Measurements from ENCODE around the gene PHLDB1.
"Not testable (repeated sequence)": the region's sequence is repeated elsewhere in the genome, so short reads cannot be mapped to it uniquely, and the experiment has no call there.

The PHLDB1 gene

DNA sequence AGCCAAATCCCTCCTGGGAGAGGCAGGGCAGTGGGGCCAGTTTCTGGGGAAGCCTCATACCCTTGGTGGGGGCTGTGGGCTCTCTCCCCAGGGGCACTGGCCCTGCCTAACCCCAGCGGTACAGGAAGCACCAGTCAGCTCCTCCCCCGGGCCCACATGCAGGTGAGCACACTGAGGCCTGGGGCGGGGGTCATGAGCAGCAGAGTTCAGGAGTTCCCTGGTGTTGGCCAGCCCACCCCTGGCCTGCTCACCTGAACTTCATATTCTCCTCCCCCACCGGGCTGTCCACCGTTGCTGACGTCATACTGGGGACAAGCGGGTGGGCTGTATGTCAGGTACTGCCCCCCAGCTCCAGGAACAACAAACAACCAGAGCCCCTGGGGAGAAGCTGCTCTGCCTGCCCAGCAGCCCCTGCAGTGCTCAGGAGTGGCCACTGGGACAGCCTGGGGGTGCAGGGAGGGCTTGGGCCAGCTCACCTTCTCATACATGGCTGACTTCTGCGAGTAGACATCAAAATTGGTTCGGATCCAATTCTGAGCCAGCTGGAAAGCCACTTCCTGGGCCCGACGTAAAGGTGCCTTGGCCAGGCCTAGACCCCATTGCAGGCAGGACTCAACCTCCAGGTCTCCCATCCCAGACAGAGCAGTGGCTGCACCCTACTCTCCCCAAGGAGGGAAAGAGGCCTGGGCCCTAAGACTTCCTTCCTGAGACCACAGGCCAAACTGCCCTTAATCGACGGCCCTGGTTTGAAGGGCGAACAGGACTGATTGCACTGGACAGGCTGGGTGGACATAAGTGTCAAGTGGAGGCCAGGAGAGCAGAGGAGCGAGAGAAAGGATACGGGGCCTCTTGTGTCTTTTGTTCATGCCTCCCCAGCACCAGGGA lies 51.3 kb downstream of the PHLDB1 start:
- DNase-seq (ENCODE audit: low read depth, low spot score), result no peak

GRCh38 chr11:118659314-118659952 lies 52.0 kb downstream of the PHLDB1 start:
- DNase-seq (ENCODE audit: low read depth, low spot score), result peak; percentile 71

- no peak for DNase-seq (ENCODE audit: low read depth, low spot score)
Observed at GRCh38 chr11:118659953-118660680, 52.7 kb downstream of the PHLDB1 start.

GRCh38 chr11:118660681-118661424 lies 53.4 kb downstream of the PHLDB1 start:
- no peak for DNase-seq (ENCODE audit: low read depth, low spot score)

DNA sequence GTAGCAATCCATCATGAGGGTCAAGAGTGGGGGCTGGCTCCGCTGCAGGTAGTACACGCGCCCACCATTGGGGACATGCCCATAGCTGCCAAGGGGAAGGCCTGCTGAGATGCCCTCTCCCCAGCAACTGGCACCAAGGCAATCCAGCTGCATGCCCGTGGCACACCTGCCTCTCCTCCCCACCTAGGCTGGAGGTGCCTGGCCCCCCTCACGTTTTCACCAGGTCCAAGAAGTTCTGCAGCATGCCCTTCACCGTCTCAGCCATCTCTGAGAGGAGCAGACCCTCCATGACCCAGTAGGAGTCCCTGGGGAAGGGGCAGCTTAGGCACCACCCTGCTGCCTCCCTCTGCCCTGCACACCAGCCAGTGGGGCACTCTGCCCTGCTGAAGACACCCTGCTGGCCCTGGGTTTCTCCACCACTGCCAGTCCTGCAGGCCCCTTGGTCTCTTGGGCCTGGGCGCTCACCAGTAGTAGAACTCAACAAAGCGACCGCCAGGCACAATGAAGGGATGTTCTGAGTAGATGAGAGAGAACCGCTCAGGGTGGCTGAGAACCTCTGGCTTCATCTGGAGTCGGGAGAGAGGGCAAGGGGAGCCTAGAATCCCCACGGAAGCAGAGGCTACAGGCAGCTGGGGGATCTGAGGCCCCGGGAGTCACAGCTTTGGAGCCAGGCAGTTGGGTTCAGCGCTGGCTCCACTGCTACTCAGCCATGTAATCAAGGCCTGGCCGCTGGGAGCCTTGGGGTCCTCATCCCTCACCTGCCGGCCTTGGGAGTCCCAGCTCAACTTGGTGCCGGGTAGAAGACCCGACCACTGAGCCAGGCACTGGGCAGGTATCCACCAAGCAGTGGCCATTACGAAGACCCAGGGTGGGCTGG lies 54.2 kb downstream of the PHLDB1 start:
- no peak for DNase-seq (ENCODE audit: low read depth, low spot score)

DNA sequence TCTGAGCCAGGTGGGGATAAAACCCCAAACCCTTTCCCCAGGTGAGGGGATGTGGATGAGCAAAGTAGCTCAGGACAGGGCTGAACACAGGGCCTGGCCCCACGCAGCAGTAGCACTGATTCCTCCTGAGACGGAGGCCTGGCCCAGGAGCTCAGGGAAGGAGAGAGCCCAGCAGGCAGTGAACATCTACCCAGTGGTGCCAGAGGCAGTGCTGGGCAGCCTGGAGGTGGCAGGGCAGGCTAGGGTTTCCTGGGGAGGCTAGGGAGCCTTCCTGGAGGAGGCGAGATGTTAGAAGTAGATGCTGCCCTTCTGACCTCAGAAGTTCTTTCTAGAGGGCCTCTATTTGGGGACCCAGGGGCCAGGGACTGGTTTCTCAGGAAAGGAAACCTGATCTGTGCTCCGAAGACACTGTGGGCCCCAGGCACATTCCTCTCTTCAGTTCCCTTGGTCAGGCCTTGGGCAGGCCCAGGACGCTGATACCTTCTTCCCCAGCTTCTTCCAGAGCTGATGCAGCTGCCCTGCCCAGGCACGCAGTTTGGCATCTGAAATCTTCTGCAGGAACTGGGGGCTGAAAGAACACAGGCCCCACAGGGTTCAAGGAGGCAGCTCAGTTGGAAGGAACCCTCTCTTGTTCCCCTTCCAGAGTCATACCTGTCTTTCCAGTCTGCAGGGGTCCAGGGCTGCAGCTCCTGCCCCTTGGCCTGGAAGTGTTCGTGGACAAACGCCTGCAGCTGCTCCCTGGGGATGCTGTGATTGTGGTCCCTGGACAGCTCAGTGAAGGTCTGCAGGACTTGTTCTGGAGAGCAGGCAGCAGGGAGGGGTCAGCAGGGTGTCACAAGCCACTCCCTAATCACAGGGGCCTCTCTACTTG lies 55.2 kb downstream of the PHLDB1 start:
- DNase-seq (ENCODE audit: low read depth, low spot score), result no peak

DNA sequence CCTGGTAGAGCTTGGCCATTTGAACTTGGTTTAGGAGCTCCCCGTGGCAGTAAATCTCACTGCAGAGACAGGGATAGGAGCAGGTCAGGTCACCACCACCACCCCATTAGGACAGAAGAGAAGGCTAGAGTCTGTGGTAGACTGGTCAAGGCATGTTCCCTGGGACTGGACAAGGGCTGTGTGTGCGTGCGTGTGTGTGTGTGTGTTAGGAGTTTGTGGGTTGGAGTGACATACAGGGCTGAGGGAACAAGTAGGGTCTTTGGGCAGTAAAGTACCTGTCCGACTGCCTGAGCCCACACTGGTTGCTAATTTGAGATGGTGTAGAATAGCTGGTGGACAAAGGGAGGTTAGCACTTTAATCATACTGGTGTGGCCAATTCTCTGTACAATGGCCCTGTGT lies 56.0 kb downstream of the PHLDB1 start:
- no peak for DNase-seq (ENCODE audit: low read depth, low spot score)

DNA sequence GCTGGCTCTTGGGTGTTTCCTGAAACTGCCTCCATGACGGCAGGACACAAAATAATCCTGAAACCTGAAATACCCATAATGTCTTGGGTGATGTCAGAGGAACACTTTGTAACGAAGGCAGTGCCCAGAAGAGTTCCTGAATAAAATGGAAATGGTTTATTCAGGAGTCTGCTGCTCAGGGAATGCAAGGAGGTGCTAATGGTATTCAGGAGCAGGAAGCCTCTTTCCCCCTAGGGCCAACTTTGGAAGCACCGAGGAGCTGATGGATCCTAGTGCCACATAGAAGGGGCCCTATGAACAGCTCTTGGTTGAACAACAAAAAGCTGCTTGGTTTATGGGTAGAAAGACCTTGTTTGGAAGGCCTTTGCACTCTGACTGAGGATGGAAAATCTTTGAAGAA lies 56.5 kb downstream of the PHLDB1 start:
- DNase-seq (ENCODE audit: low read depth, low spot score), result no peak

DNA sequence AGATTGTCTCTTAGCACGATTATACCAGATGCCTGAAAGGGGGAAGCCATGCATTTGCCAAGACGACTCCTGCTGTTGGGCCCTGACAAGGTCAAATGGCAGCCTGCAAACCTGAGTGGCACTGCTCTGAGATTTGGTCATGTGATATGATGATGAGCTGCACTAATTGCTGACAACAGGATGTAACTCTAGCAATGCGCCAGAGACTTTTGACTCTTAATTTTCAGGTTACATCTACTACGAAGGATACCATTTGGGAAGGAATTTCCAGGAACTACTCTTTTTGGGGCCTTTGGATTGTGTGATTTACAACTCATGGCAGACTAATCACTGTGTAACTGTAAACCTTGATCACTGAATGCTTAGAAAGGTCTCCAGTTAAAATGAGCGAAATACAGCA lies 59.0 kb downstream of the PHLDB1 start:
- no peak for DNase-seq (ENCODE audit: low read depth, low spot score)

DNA sequence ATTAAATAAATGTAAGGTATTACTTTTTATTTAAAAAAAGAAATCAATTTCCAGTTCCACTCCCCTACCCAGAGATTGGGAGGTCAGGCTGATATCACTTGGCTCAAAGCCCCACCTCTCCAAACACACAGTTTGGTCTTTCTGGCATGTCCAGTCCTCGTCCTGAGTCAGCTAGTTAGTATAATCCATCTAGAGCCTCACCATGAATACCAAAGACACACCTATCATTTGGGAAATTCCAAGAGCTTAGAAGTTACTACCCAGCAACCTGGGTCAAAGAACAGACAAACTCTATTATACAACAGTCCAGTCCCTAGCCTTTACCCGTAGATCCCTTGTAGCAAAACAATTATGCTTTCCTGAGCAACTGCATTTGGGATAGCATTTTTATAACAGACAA lies 62.6 kb downstream of the PHLDB1 start:
- DNase-seq (ENCODE audit: low read depth, low spot score), result no peak

- no peak for DNase-seq (ENCODE audit: low read depth, low spot score)
Observed at GRCh38 chr11:118671254-118671653, 63.8 kb downstream of the PHLDB1 start.

- DNase-seq (ENCODE audit: low read depth, low spot score), result no peak
Observed at GRCh38 chr11:118672846-118673245, 65.4 kb downstream of the PHLDB1 start.

GRCh38 chr11:118673361-118674081 lies 66.1 kb downstream of the PHLDB1 start:
- no peak for DNase-seq (ENCODE audit: low read depth, low spot score)

- DNase-seq (ENCODE audit: low read depth, low spot score), result no peak
Observed at GRCh38 chr11:118674082-118674435, 66.6 kb downstream of the PHLDB1 start.

DNA sequence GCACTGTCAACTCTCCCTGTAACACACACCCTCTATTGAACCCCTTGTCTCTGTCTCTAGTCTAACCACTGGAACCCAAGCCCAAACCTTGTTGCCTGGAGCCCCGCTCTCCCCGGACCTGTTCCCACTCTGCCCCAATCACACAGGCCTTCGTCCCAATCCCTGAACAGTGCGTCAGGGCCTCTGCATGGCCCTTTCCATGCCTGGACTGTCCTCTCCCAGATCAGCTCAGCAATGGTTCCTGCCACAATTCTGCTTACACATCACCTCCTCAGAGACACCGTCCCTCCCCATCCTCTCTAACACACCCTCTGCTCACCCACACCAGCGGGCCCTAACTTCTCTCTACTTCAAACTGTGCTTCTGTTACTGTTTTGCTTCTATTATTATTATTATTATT lies 70.6 kb downstream of the PHLDB1 start:
- DNase-seq (ENCODE audit: low read depth, low spot score), result no peak

DNA sequence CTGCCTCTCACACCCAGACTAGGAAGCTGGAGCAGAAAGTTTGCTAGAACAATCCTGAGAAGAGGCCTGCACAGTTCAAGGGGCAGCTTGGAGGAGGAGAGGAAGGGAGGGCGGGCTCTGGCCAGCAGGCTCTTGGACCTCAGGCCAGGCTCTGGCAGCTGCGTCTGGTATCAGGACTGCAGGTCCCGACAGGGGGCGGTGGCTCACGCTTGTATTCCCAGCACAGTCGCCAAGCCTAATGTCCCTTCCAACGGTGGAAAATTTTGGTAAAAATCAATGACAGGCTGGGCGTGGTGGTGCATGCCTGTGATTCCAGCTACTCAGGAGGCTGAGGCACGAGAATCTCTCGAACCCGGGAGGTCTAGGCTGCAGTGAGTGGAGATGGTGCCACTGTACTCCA lies 71.5 kb downstream of the PHLDB1 start:
- not testable (repeated sequence) for DNase-seq (ENCODE audit: low read depth, low spot score)

DNA sequence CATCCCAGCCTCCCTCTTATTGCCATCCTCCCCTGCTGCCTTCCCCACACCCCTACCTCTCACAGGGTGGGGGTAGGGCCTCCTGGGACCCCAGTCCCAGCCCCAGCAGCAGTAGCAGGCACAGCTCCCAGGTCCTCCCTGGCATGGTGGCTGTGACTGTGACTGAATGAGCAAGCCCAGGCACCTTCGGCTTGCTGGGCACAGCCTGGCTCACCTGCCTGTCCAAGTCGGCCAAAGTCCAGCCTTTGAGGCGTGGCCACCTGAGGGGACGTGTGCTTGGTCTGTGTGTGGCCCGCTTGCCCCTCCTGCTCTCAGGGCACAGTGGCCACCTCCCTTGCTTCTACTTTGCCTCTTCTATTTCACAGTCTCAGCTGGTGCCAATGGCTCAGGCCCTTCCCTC lies 72.1 kb downstream of the PHLDB1 start, which contains the start of gene TREH:
TSS of gene TREH (minus strand) at position 168 of the 400 bp plus-strand sequence. CDS start at position 145, 23 bp downstream.
- no peak for DNase-seq (ENCODE audit: low read depth, low spot score)

DNA sequence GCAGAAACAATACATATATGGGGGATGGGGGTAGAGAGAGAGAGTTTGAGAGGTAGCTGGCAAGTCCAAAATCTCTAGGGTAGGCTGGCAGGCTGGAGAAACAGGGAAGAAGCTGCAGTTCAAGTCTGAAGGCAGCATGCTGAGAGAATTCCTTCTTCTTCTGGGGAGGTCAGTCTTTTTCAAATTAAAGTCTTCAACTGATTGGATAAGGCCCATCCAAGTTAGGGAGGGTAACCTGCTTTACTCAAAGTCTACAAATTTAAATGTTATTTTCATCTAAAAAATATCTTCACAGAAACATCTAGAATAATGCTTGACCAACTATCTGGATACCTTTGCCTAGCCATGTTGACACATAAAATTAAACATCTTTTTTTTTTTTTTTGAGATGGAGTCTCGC lies 75.0 kb downstream of the PHLDB1 start:
- DNase-seq (ENCODE audit: low read depth, low spot score), result no peak

DNA sequence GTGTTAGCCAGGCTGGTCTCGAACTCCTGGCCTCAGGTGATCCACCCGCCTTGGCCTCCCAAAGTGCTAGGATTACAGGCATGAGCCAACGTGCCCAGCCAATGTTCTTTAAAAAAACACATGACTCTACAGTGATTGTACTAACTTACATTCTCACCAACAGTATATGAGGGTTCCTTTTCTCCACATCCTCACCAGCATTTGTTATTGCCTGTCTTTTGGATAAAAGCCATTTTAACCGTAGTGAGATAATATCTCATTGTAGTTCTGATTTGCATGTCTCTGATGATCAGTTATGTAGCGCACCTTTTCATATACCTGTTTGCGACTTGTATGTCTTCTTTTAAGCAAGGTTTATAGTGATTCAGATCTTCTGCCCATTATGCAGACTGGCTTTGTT lies 75.5 kb downstream of the PHLDB1 start:
- not testable (repeated sequence) for DNase-seq (ENCODE audit: low read depth, low spot score)
